ENCODE measurements around the gene ARHGAP20. TPM values are rescaled to one million over a fixed set of nuclear protein-coding genes. Genes with fewer than 3 reads are reported as not detected.

ARHGAP20 gene
- total and polyA plus RNA-seq, 2 of the 8 experiments (the other 6 are each of a cell fraction or from before 2014, with no cell fraction given) = 0.05 to 0.28 TPM

DNA sequence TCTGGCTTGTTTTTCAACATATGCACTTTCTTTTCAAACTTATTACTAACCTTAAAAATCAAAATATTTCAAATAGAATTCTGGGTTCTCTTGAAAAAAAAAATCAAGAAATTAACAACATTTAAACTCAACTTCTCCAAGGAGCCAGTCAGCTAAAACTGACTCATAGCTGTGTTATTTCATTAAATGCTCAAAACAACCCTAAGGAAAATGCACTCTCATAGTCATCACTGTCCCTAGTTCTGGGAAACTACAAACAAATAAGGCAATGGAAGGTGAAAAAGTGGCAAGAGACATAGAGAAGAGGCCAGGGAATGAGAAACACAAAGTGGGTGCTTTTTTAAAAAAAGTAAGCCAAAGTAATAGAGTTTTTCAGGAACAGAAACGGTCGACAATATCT lies 4.1 kb upstream of the ARHGAP20 start:
- Histone ChIP-seq H3K27me3 (replicated peaks in 1 of 4; ENCODE audit: control insufficient read depth in 3 of 4, extremely low read depth in 1 of 4, insufficient read depth in 3 of 4, low read length in 3 of 4) (peaks cover 11 to 32% (median 24%) of the 10 kb centered on the region in 4 experiments; a peak in 6 of 7 replicates), H2AFZ (ENCODE audit: low read length) (no peak overlapping the region), H3K4me2 (ENCODE audit: insufficient read depth in 1 of 2, low read depth in 2 of 2, low read length in 2 of 2) (no peak overlapping the region), H2BK5ac (ENCODE audit: low read depth, low read length) (no peak overlapping the region), H3K23ac (ENCODE audit: insufficient read length) (no peak overlapping the region), H3K4ac (replicated peaks; ENCODE audit: insufficient read length, low read depth, low read length) (no peak overlapping the region), H3K56ac (replicated peaks; ENCODE audit: insufficient read length, low read depth, low read length) (no peak overlapping the region), H3K4me3 (ENCODE audit: extremely low read depth in 1 of 4, insufficient read depth in 2 of 4, low read depth in 3 of 4, low read length in 4 of 4) (no peak overlapping the region), H2BK120ac (replicated peaks; ENCODE audit: low read depth, low read length) (no peak overlapping the region), H4K91ac (replicated peaks; ENCODE audit: insufficient read length, low read length) (no peak overlapping the region), H4K8ac (ENCODE audit: extremely low read depth, insufficient read depth, low read length) (no peak overlapping the region), H2BK15ac (ENCODE audit: low read length) (no peak overlapping the region), H4K5ac (ENCODE audit: insufficient read length, low read depth, low read length) (no peak overlapping the region), H3K18ac (ENCODE audit: extremely low read depth, low read length) (no peak overlapping the region), H3K79me2 (ENCODE audit: control insufficient read depth in 1 of 2, insufficient read depth in 2 of 2, low read length in 2 of 2) (no peaks in the 10 kb centered on the region), H2AK5ac (ENCODE audit: low read depth, low read length) (no peak overlapping the region), H3K27ac (ENCODE audit: low read depth, low read length) (no peak overlapping the region), H4K20me1 (replicated peaks in 1 of 2; ENCODE audit: control insufficient read depth in 1 of 2, insufficient read depth in 2 of 2, low read length in 2 of 2) (no peaks in the 10 kb centered on the region), H2BK20ac (ENCODE audit: low read length) (no peak overlapping the region), H3K4me1 (replicated peaks in 1 of 4; ENCODE audit: control insufficient read depth in 3 of 4, insufficient read depth in 4 of 4, low read length in 3 of 4) (peaks cover 0 to 5% (median 3%) of the 10 kb centered on the region in 4 experiments; a peak in 4 of 7 replicates), H3K14ac (ENCODE audit: insufficient read length) (no peak overlapping the region), H3K36me3 (ENCODE audit: control insufficient read depth in 2 of 4, insufficient read depth in 4 of 4, low read length in 3 of 4) (no peaks in the 10 kb centered on the region), H3K79me1 (ENCODE audit: low read depth, low read length) (no peaks in the 10 kb centered on the region), H3K9ac (replicated peaks in 1 of 4; ENCODE audit: extremely low read depth in 1 of 4, low read depth in 3 of 4, low read length in 3 of 4) (no peak overlapping the region), H3K23me2 (ENCODE audit: low read depth, low read length) (peaks cover 16% of the 10 kb centered on the region; the same call in 1 of the 2 replicates), H3K9me3 (ENCODE audit: insufficient read depth in 2 of 2, low read depth in 1 of 2, low read length in 1 of 2) (no peaks in the 10 kb centered on the region), H2BK12ac (ENCODE audit: low read depth, low read length) (no peak overlapping the region)
- no peak for FAIRE-seq
- DNase-seq (ENCODE audit: low read depth in 1 of 2, low spot score in 2 of 2) = no peak
- ChIA-PET POLR2A (ENCODE audit: partially characterized antibody) (no interaction called here), CTCF (ENCODE audit: partially characterized antibody) (interaction anchor here (0.6 to 1.3 kb wide), 2 partner anchors 114 to 514 kb away, joined by 3 read pairs; no protein-coding TSS in a partner anchor)
- WGBS, 2 experiments (ENCODE audit: extremely low coverage in 1 of 2, insufficient coverage in 1 of 2, insufficient read length in 1 of 2, insufficient replicate concordance in 2 of 2, low coverage in 1 of 2, low lambda C conversion rate in 2 of 2, missing lambda C conversion rate in 1 of 2) = 97% methylated on average over 2 of the region's 2 CpGs; no CpG with 5 or more reads in 1 of the 2 experiments
- no peak for TF ChIP-seq TBP (IDR thresholded peaks at IDR 0.05; ENCODE audit: low read depth, low read length)

Measured in H1 (cell line).